ENCODE results near the gene TRIM3. TPM values are rescaled to one million over a fixed set of nuclear protein-coding genes. Genes with fewer than 3 reads are reported as not detected.
A peak's percentile ranks its signal among the peaks of the same experiment; 100 is the strongest.

The TRIM3 gene
- total RNA-seq, 4 donors from 2014 or later = 21.5 to 159 (median 123) TPM

GRCh38 chr11:6489306-6489705, 15.6 kb upstream of the TRIM3 start:
- Histone ChIP-seq H3K4me1 (peaks cover 0 to 34% (median 0%) of the 10 kb centered on the region in 4 donors), H3K9me3 (no peaks in the 10 kb centered on the region), H3K36me3 (peaks cover 0 to 23% (median 0%) of the 10 kb centered on the region in 3 donors), H3K27me3 (no peaks in the 10 kb centered on the region), H3K4me3 (peak overlapping the region in 1 of 4 donors; percentile 16), H3K27ac (peak overlapping the region in 2 of 4 donors; percentile 55 to 85)
- no peak for DNase-seq
- TF ChIP-seq CTCF (IDR thresholded peaks at IDR 0.05) (no peak), POLR2A (IDR thresholded peaks at IDR 0.05) (no peak)

- no peak for DNase-seq
- Histone ChIP-seq H3K27me3 (no peaks in the 10 kb centered on the region), H3K4me1 (peaks cover 0 to 36% (median 0%) of the 10 kb centered on the region in 4 donors), H3K9me3 (no peaks in the 10 kb centered on the region), H3K36me3 (peaks cover 0 to 28% (median 0%) of the 10 kb centered on the region in 3 donors), H3K4me3 (peak overlapping the region in 1 of 4 donors; percentile 16), H3K27ac (peak overlapping the region in 2 of 4 donors; percentile 55 to 85)
- no peak for TF ChIP-seq POLR2A (IDR thresholded peaks at IDR 0.05)
- TF ChIP-seq CTCF (IDR thresholded peaks at IDR 0.05) = no peak
Observed at GRCh38 chr11:6488821-6489220, 15.1 kb upstream of the TRIM3 start.

DNA sequence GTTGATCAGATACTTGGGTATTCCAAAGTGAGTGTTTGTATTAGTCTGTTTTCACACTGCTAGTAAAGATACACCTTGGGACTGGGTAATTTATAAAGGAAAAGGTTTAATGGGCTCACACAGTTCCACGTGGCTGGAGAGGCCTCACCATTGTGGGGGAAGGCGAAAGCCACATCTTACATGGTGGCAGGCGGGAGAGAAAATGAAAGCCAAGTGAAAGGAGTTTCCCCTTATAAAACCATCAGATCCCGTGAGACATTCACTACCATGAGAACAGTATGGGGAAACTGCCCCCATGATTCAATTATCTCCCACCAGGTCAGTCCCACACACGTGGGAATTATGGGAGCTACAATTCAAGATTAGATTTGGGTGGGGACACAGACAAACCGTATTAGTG, 14.6 kb upstream of the TRIM3 start:
- Histone ChIP-seq H3K4me1 (peaks cover 0 to 39% (median 0%) of the 10 kb centered on the region in 4 donors), H3K9me3 (no peaks in the 10 kb centered on the region), H3K27ac (peak overlapping the region in 2 of 4 donors; percentile 55 to 85), H3K27me3 (no peaks in the 10 kb centered on the region), H3K4me3 (no peak overlapping the region), H3K36me3 (peaks cover 0 to 32% (median 0%) of the 10 kb centered on the region in 3 donors)
- no peak for DNase-seq
- TF ChIP-seq POLR2A (IDR thresholded peaks at IDR 0.05) (no peak), CTCF (IDR thresholded peaks at IDR 0.05) (no peak)

DNA sequence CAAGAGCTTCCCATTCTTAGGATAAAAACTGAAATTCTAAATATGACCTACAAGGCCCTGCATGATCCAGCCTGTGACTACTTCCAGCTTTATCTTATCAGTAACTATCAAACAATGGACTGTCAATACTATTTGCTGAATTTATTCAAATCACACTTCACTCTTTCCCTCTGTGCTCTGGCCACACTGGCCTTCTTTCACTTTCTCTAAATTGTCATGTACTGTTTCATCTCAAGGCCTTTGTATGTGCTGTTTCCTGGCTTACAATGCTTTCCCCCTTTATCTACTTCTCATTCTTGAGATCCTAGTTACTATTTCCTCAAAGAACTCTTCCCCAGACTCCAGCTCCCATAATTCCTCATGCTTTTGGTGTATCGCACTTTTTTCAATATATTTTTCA, 13.2 kb upstream of the TRIM3 start:
- TF ChIP-seq POLR2A (IDR thresholded peaks at IDR 0.05) (no peak), CTCF (IDR thresholded peaks at IDR 0.05) (no peak)
- H3K4me1 ChIP-seq = peaks cover 8 to 53% (median 10%) of the 10 kb centered on the region in 4 donors
- no peak overlapping the region for H3K4me3 ChIP-seq

GRCh38 chr11:6486256-6486655, 12.5 kb upstream of the TRIM3 start:
- TF ChIP-seq CTCF (IDR thresholded peaks at IDR 0.05) = no peak
- no peak for TF ChIP-seq POLR2A (IDR thresholded peaks at IDR 0.05)
- Histone ChIP-seq H3K4me1 (peaks cover 10 to 55% (median 11%) of the 10 kb centered on the region in 4 donors), H3K27me3 (no peaks in the 10 kb centered on the region), H3K4me3 (no peak overlapping the region), H3K36me3 (peaks cover 0 to 34% (median 0%) of the 10 kb centered on the region in 3 donors), H3K27ac (peak overlapping the region in 1 of 4 donors; percentile 58), H3K9me3 (no peaks in the 10 kb centered on the region)
- DNase-seq = no peak

More for the DNA sequence above, 13.2 kb upstream of the TRIM3 start:
- no peak for DNase-seq
- Histone ChIP-seq H3K27ac (peak overlapping the region in 1 of 4 donors; percentile 58), H3K27me3 (no peaks in the 10 kb centered on the region), H3K36me3 (peaks cover 0 to 34% (median 0%) of the 10 kb centered on the region in 3 donors), H3K9me3 (no peaks in the 10 kb centered on the region)
